ENCODE results near the gene APCDD1L. TPM values are rescaled to one million over a fixed set of nuclear protein-coding genes. Genes with fewer than 3 reads are reported as not detected.
A peak's percentile ranks its signal among the peaks of the same experiment; 100 is the strongest.

APCDD1L gene
- total RNA-seq, 1 experiment from 2014 or later, result 24.2 TPM

GRCh38 chr20:58492074-58492718 lies 23.0 kb downstream of the APCDD1L start:
- no peak for DNase-seq (ENCODE audit: low read depth)

GRCh38 chr20:58486207-58486606 lies 29.0 kb downstream of the APCDD1L start:
- DNase-seq (ENCODE audit: low read depth), result no peak

GRCh38 chr20:58485393-58485792 lies 29.8 kb downstream of the APCDD1L start:
- DNase-seq (ENCODE audit: low read depth), result peak; percentile 46

GRCh38 chr20:58483470-58483869 lies 31.7 kb downstream of the APCDD1L start:
- DNase-seq (ENCODE audit: low read depth), result no peak

GRCh38 chr20:58483051-58483450 lies 32.1 kb downstream of the APCDD1L start:
- no peak for DNase-seq (ENCODE audit: low read depth)

- peak; percentile 75 for DNase-seq (ENCODE audit: low read depth)
These were observed 32.8 kb downstream of the APCDD1L start for GRCh38 chr20:58482416-58482815.

- DNase-seq (ENCODE audit: low read depth), result peak; percentile 51
These were observed 33.6 kb downstream of the APCDD1L start for GRCh38 chr20:58481481-58482021.

- no peak for DNase-seq (ENCODE audit: low read depth)
These were observed 34.5 kb downstream of the APCDD1L start for GRCh38 chr20:58480551-58481336.

- no peak for DNase-seq (ENCODE audit: low read depth)
These were observed 35.3 kb downstream of the APCDD1L start for GRCh38 chr20:58479726-58480440.

- DNase-seq (ENCODE audit: low read depth), result peak; percentile 79
These were observed 36.9 kb downstream of the APCDD1L start for GRCh38 chr20:58478141-58478805.

GRCh38 chr20:58475466-58475865 lies 39.7 kb downstream of the APCDD1L start:
- DNase-seq (ENCODE audit: low read depth), result no peak

- DNase-seq (ENCODE audit: low read depth), result no peak
These were observed 41.5 kb downstream of the APCDD1L start for GRCh38 chr20:58473453-58474425.

GRCh38 chr20:58472273-58473018 lies 42.8 kb downstream of the APCDD1L start:
- DNase-seq (ENCODE audit: low read depth), result no peak

GRCh38 chr20:58471193-58472164 lies 43.7 kb downstream of the APCDD1L start:
- no peak for DNase-seq (ENCODE audit: low read depth)

GRCh38 chr20:58470336-58471192 lies 44.6 kb downstream of the APCDD1L start:
- no peak for DNase-seq (ENCODE audit: low read depth)

- no peak for DNase-seq (ENCODE audit: low read depth)
These were observed 45.6 kb downstream of the APCDD1L start for GRCh38 chr20:58469616-58470015.
